Brain pericyte (primary cell): ENCODE results near the gene HSBP1L1.

ENCODE experiments used
- DNase-seq: peaks from one replicate; pipeline ENCODE4 v3.0.0-alpha.2; 2012; ENCODE audit warnings: low read depth, low spot score

HSBP1L1 gene

GRCh38 chr18:79964330-79965118 lies at the start of gene HSBP1L1:
TSS of gene HSBP1L1 (plus strand) at chr18:79964643. CDS start at chr18:79964736, 93 bp downstream.
- no peak for DNase-seq

- no peak for DNase-seq
Measured at GRCh38 chr18:79915161-79916127, 49.0 kb upstream of the HSBP1L1 start.

GRCh38 chr18:79916128-79916494 lies 48.3 kb upstream of the HSBP1L1 start:
- DNase-seq = no peak

GRCh38 chr18:79916546-79917168 lies 47.8 kb upstream of the HSBP1L1 start:
- no peak for DNase-seq

GRCh38 chr18:79917169-79917852 lies 47.1 kb upstream of the HSBP1L1 start:
- no peak for DNase-seq

- DNase-seq = no peak
Measured at GRCh38 chr18:79917853-79918614, 46.4 kb upstream of the HSBP1L1 start.

- DNase-seq = no peak
Measured at GRCh38 chr18:79918615-79919011, 45.8 kb upstream of the HSBP1L1 start.

- DNase-seq = no peak
Measured at GRCh38 chr18:79919089-79919488, 45.4 kb upstream of the HSBP1L1 start.

- DNase-seq = no peak
Measured at GRCh38 chr18:79921984-79922965, 42.2 kb upstream of the HSBP1L1 start.

GRCh38 chr18:79922971-79923411 lies 41.5 kb upstream of the HSBP1L1 start:
- no peak for DNase-seq

- no peak for DNase-seq
Measured at GRCh38 chr18:79923896-79924585, 40.4 kb upstream of the HSBP1L1 start.

- no peak for DNase-seq
Measured at GRCh38 chr18:79924814-79925731, 39.4 kb upstream of the HSBP1L1 start.

GRCh38 chr18:79926306-79926705 lies 38.1 kb upstream of the HSBP1L1 start:
- no peak for DNase-seq

GRCh38 chr18:79926715-79927606 lies 37.5 kb upstream of the HSBP1L1 start:
- DNase-seq = no peak

GRCh38 chr18:79927607-79928562 lies 36.6 kb upstream of the HSBP1L1 start:
- no peak for DNase-seq

- no peak for DNase-seq
Measured at GRCh38 chr18:79928563-79928960, 35.9 kb upstream of the HSBP1L1 start.
